GM18517 (cell line): Measurements from ENCODE around the gene RABAC1.
"Not testable (repeated sequence)": the region's sequence is repeated elsewhere in the genome, so short reads cannot be mapped to it uniquely, and the experiment has no call there.

ENCODE experiments used
- ATAC-seq: cut with Tn5 transposase; IDR thresholded peaks from one replicate; pipeline ENCODE4 v1.9.1; 2021; ENCODE audit warnings: mild to moderate bottlenecking, moderate library complexity; ENCODE audit not compliant: unreplicated experiment

The RABAC1 gene

GRCh38 chr19:41959056-41960053 is at the start of gene RABAC1:
TSS of gene RABAC1 (minus strand) at chr19:41959321. CDS start at chr19:41959292, 29 bp downstream.
- ATAC-seq = peak; percentile 84

- no peak for ATAC-seq
Measured at GRCh38 chr19:42006569-42006968, 47.4 kb upstream of the RABAC1 start.

GRCh38 chr19:42005504-42005903 is 46.4 kb upstream of the RABAC1 start:
- no peak for ATAC-seq

- no peak for ATAC-seq
Measured at GRCh38 chr19:42003506-42004294, 44.6 kb upstream of the RABAC1 start.

GRCh38 chr19:41999878-42000208 is 40.7 kb upstream of the RABAC1 start:
- ATAC-seq = no peak

GRCh38 chr19:41999071-41999877 is 40.2 kb upstream of the RABAC1 start:
- ATAC-seq = no peak

GRCh38 chr19:41998246-41999020 is 39.3 kb upstream of the RABAC1 start:
- no peak for ATAC-seq

GRCh38 chr19:41997851-41998229 is 38.7 kb upstream of the RABAC1 start:
- ATAC-seq = no peak

GRCh38 chr19:41997121-41997850 is 38.2 kb upstream of the RABAC1 start:
- no peak for ATAC-seq

GRCh38 chr19:41995959-41996797 is 37.1 kb upstream of the RABAC1 start:
- no peak for ATAC-seq

GRCh38 chr19:41994994-41995958 is 36.2 kb upstream of the RABAC1 start:
- no peak for ATAC-seq

- ATAC-seq = no peak
Measured at GRCh38 chr19:41994521-41994971, 35.4 kb upstream of the RABAC1 start.

GRCh38 chr19:41993612-41994483 is 34.7 kb upstream of the RABAC1 start, which contains the start of gene ATP1A3:
TSS of gene ATP1A3 (minus strand) at chr19:41994230. CDS start at chr19:41994076, 154 bp downstream.
- no peak for ATAC-seq

- ATAC-seq = not testable (repeated sequence)
Measured at GRCh38 chr19:41991925-41992569, 32.9 kb upstream of the RABAC1 start.

GRCh38 chr19:41991025-41991424 is 31.9 kb upstream of the RABAC1 start:
- ATAC-seq = no peak

- no peak for ATAC-seq
Measured at GRCh38 chr19:41990615-41991014, 31.5 kb upstream of the RABAC1 start.
